GM23338 (cell line): ENCODE data around the gene PRR35. TPM values are rescaled to one million over a fixed set of nuclear protein-coding genes. Genes with fewer than 3 reads are reported as not detected.

Source experiments
- ATAC-seq: fragments of 200-7000 bp; cut with Tn5 transposase; 3 replicates; pipeline ENCODE4 v1.9.1; 2020
- DNase-seq: peaks from one replicate; pipeline ENCODE4 v3.0.0-alpha.2; 2015; ENCODE audit warnings: low spot score
- H2AFZ ChIP-seq: fragments of 200-600 bp; sonication (generic); 2 replicates; pipeline ENCODE4 v1.8.0; 2016; ENCODE audit warnings: antibody characterized with exemption, mild to moderate bottlenecking, moderate library complexity
- H3F3A ChIP-seq: fragments of 200-600 bp; sonication (generic); replicated peaks from 2 replicates; pipeline ENCODE4 v1.8.0; 2017; ENCODE audit warnings: antibody characterized with exemption, mixed run types, low read depth
- H3K27ac ChIP-seq: fragments of 200-600 bp; sonication (generic); 2 replicates; pipeline ENCODE4 v1.6.1; 2016; ENCODE audit warnings: low read depth
- H3K27me3 ChIP-seq: fragments of 200-600 bp; sonication (generic); 2 replicates; pipeline ENCODE4 v1.8.0; 2016; ENCODE audit warnings: mild to moderate bottlenecking, mixed run types, moderate library complexity; ENCODE audit not compliant: insufficient read depth
- H3K36me3 ChIP-seq: fragments of 200-600 bp; sonication (generic); 2 replicates; pipeline ENCODE4 v1.8.0; 2016; ENCODE audit warnings: mild to moderate bottlenecking; ENCODE audit not compliant: insufficient read depth
- H3K4me1 ChIP-seq: fragments of 200-600 bp; sonication (generic); 2 replicates; pipeline ENCODE4 v1.8.0; 2016; ENCODE audit warnings: mild to moderate bottlenecking, moderate library complexity; ENCODE audit not compliant: insufficient read depth
- H3K4me2 ChIP-seq: fragments of 200-600 bp; sonication (generic); 2 replicates; pipeline ENCODE4 v1.7.1; 2017; ENCODE audit warnings: mixed run types
- H3K4me3 ChIP-seq: fragments of 200-600 bp; sonication (generic); 2 replicates; pipeline ENCODE4 v1.6.1; 2016; ENCODE audit warnings: mixed run types
- H3K79me2 ChIP-seq: fragments of 200-600 bp; sonication (generic); replicated peaks from 2 replicates; pipeline ENCODE4 v1.8.0; 2017; ENCODE audit warnings: mild to moderate bottlenecking; ENCODE audit not compliant: insufficient read depth
- H3K9me2 ChIP-seq: fragments of 200-600 bp; sonication (generic); 2 replicates; pipeline ENCODE4 v1.8.0; 2017; ENCODE audit not compliant: insufficient read depth
- H4K20me1 ChIP-seq: fragments of 200-600 bp; sonication (generic); replicated peaks from 2 replicates; pipeline ENCODE4 v1.8.0; 2017; ENCODE audit warnings: mild to moderate bottlenecking; ENCODE audit not compliant: insufficient read depth
- H3K27ac Mint-ChIP-seq: 2 replicates; pipeline ENCODE4 v1.8.0; 2020; ENCODE audit warnings: inconsistent platforms, mild to moderate bottlenecking, moderate library complexity, mixed read lengths
- H3K27me3 Mint-ChIP-seq: 3 replicates; pipeline ENCODE4 v1.8.0; 2022; ENCODE audit warnings: low read depth, mild to moderate bottlenecking, moderate library complexity, mixed read lengths, inconsistent platforms; ENCODE audit not compliant: insufficient read depth, poor library complexity
- H3K36me3 Mint-ChIP-seq: 3 replicates; pipeline ENCODE4 v1.8.0; 2021; ENCODE audit warnings: low read depth, mild to moderate bottlenecking, inconsistent platforms, moderate library complexity, mixed read lengths
- H3K4me1 Mint-ChIP-seq: 3 replicates; pipeline ENCODE4 v1.8.0; 2020; ENCODE audit warnings: mild to moderate bottlenecking, inconsistent platforms, mixed read lengths
- H3K4me3 Mint-ChIP-seq: 3 replicates; pipeline ENCODE4 v1.8.0; 2021; ENCODE audit warnings: moderate library complexity, mild to moderate bottlenecking, inconsistent platforms, mixed read lengths
- H3K9me3 Mint-ChIP-seq: 3 replicates; pipeline ENCODE4 v1.8.0; 2020; ENCODE audit warnings: moderate library complexity, mild to moderate bottlenecking, inconsistent platforms, mixed read lengths
- CREB1 ChIP-seq: fragments of 250-450 bp; sonication (Bioruptor Pico); IDR thresholded peaks from 2 replicates; pipeline ENCODE4 v1.5.0; 2020; ENCODE audit warnings: low read depth, mild to moderate bottlenecking, moderate library complexity
- CTCF ChIP-seq, 2 experiments: fragments of 200-600 bp in 1 of 2; sonication (generic) in 1 of 2; conservative IDR thresholded peaks; 2 replicates each; pipeline versions ENCODE4 v1.5.1 to v1.6.1; 2016 to 2017; ENCODE audit warnings: antibody characterized with exemption in 2 of 2, low read depth in 2 of 2, mild to moderate bottlenecking in 2 of 2, moderate library complexity in 1 of 2
- ETS1 ChIP-seq: IDR thresholded peaks from 2 replicates; pipeline ENCODE4 v1.6.1; 2016; ENCODE audit warnings: antibody characterized with exemption
- EZH2 ChIP-seq: fragments of 200-600 bp; sonication (generic); IDR thresholded peaks from one replicate; pipeline ENCODE4 v1.8.0; 2017; ENCODE audit warnings: antibody characterized with exemption, mild to moderate bottlenecking, low read depth; ENCODE audit not compliant: unreplicated experiment
- EZH2phosphoT487 ChIP-seq: fragments of 200-600 bp; sonication (generic); IDR thresholded peaks from one replicate; pipeline ENCODE4 v1.8.1; 2018; ENCODE audit warnings: antibody characterized with exemption; ENCODE audit not compliant: unreplicated experiment
- JUNB ChIP-seq: IDR thresholded peaks from one replicate; pipeline ENCODE4 v1.6.1; 2016; ENCODE audit warnings: antibody characterized with exemption; ENCODE audit not compliant: unreplicated experiment
- NANOG ChIP-seq: IDR thresholded peaks from 2 replicates; pipeline ENCODE4 v1.6.1; 2016; ENCODE audit warnings: antibody characterized with exemption, borderline replicate concordance
- POLR2AphosphoS5 ChIP-seq: IDR thresholded peaks from 2 replicates; pipeline ENCODE4 v1.6.1; 2016; ENCODE audit warnings: antibody characterized with exemption, low read depth
- REST ChIP-seq: IDR thresholded peaks from one replicate; pipeline ENCODE4 v1.6.1; 2018; ENCODE audit warnings: antibody characterized with exemption; ENCODE audit not compliant: unreplicated experiment
- STAT1 ChIP-seq: IDR thresholded peaks from one replicate; pipeline ENCODE4 v1.6.1; 2016; ENCODE audit warnings: antibody characterized with exemption; ENCODE audit not compliant: unreplicated experiment
- ZNF114 ChIP-seq: fragments of 250-450 bp; sonication (Bioruptor Pico); IDR thresholded peaks from 2 replicates; pipeline ENCODE4 v1.5.0; 2020; ENCODE audit warnings: mild to moderate bottlenecking, moderate library complexity
- ZNF331 ChIP-seq: fragments of 250-450 bp; sonication (Bioruptor Pico); IDR thresholded peaks from 2 replicates; pipeline ENCODE4 v1.5.0; 2020; ENCODE audit warnings: low read depth, mild to moderate bottlenecking, moderate library complexity
- ZNF462 ChIP-seq: fragments of 250-450 bp; sonication (Bioruptor Pico); IDR thresholded peaks from 2 replicates; pipeline ENCODE4 v1.5.0; 2020; ENCODE audit warnings: mild to moderate bottlenecking, moderate library complexity
- polyA plus RNA-seq: library from polyadenylated mRNA; unstranded; fragments of >200 nt; fragmentation: Nextera tagmentation; extraction: Ambion mirVana; gene quantifications from 2 replicates; pipeline ENCODE4 v1.2.1, GENCODE V29; 2016
- total RNA-seq: library from RNA; depleted of rRNA; stranded (reverse); fragments of >200 nt; shearing (Covaris generic); gene quantifications from 2 replicates; pipeline ENCODE4 v1.2.3, GENCODE V29; 2014

Gene PRR35
- total and polyA plus RNA-seq, 2 experiments from 2014 or later, result 0.32 to 1.4 TPM

- Histone ChIP-seq H3K9me2 (no peaks in the 10 kb centered on the region), H3K4me2 (no peak overlapping the region), H3K79me2 (no peaks in the 10 kb centered on the region), H3K4me1 (no peaks in the 10 kb centered on the region; the same call in 1 of the 2 replicates), H3K4me3 (no peak overlapping the region), H3F3A (0 out of 2 replicates have a peak, but pooled peaks cover 3% of the 10 kb centered on the region), H2AFZ (no peak overlapping the region), H3K36me3 (no peaks in the 10 kb centered on the region), H3K27me3 (peaks cover 32% of the 10 kb centered on the region), H4K20me1 (no peaks in the 10 kb centered on the region; the same call in 1 of the 2 replicates), H3K27ac (no peak overlapping the region)
- no peak for DNase-seq
- no peaks in the 10 kb centered on the region for H3K9me3 Mint-ChIP-seq
- no peak overlapping the region for H3K4me3 Mint-ChIP-seq
- TF ChIP-seq NANOG (no peak), ZNF462 (CRISPR knock-in tag) (no peak), EZH2phosphoT487 (no peak), CTCF (conservative IDR thresholded peaks at IDR 0.05; ENCODE audit: low read depth in 2 of 2) (no peak), ETS1 (no peak), REST (no peak), STAT1 (no peak), ZNF114 (no peak), ZNF331 (CRISPR knock-in tag) (no peak), CREB1 (CRISPR knock-in tag) (no peak), JUNB (no peak), EZH2 (no peak), POLR2AphosphoS5 (no peak)
- peaks cover 12% of the 10 kb centered on the region for H3K27me3 Mint-ChIP-seq
- H3K4me1 Mint-ChIP-seq, result no peaks in the 10 kb centered on the region
- H3K27ac Mint-ChIP-seq, result no peak overlapping the region
- ATAC-seq, result no peak
- H3K36me3 Mint-ChIP-seq, result peaks cover 3% of the 10 kb centered on the region; the same call in 1 of the 3 replicates
Measured at GRCh38 chr16:556474-557173, 3.6 kb upstream of the PRR35 start.
